Measurements from ENCODE around the gene MYO1D.

- TF ChIP-seq, protein P1, sequence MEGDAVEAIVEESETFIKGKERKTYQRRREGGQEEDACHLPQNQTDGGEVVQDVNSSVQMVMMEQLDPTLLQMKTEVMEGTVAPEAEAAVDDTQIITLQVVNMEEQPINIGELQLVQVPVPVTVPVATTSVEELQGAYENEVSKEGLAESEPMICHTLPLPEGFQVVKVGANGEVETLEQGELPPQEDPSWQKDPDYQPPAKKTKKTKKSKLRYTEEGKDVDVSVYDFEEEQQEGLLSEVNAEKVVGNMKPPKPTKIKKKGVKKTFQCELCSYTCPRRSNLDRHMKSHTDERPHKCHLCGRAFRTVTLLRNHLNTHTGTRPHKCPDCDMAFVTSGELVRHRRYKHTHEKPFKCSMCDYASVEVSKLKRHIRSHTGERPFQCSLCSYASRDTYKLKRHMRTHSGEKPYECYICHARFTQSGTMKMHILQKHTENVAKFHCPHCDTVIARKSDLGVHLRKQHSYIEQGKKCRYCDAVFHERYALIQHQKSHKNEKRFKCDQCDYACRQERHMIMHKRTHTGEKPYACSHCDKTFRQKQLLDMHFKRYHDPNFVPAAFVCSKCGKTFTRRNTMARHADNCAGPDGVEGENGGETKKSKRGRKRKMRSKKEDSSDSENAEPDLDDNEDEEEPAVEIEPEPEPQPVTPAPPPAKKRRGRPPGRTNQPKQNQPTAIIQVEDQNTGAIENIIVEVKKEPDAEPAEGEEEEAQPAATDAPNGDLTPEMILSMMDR (conservative IDR thresholded peaks at IDR 0.05; ENCODE audit: low read length): no peak
- no peak for TF ChIP-seq EZH2phosphoT487 (IDR thresholded peaks at IDR 0.05; ENCODE audit: borderline replicate concordance, low read depth, low read length)
These were observed 394.2 kb downstream of the MYO1D start for GRCh38 chr17:32482568-32483320.
